Endothelial cell of umbilical vein (primary cell): ENCODE results near the gene MMP11. TPM values are rescaled to one million over a fixed set of nuclear protein-coding genes. Genes with fewer than 3 reads are reported as not detected.

ENCODE experiments used
- BruUV-seq: library from RNA; stranded (reverse); fragments of 400-500 nt; replicated peaks from 2 replicates; lab custom pipeline; 2021; lab: Mats Ljungman, UMichigan
- CTCF ChIA-PET: fragments of 300-600, 350-600 bp; sonication (Branson Sonifier 250); formaldehyde crosslinking; loops from one replicate; lab custom pipeline; 2021; ENCODE audit warnings: antibody characterized with exemption, inconsistent platforms; lab: Charles Lee
- POLR2A ChIA-PET: fragments of 300-600, 350-600 bp; sonication (Branson Sonifier 250); formaldehyde crosslinking; loops from one replicate; lab custom pipeline; 2021; ENCODE audit warnings: antibody characterized with exemption, inconsistent platforms; lab: Charles Lee
- DNase-seq: peaks from one replicate; pipeline ENCODE4 v3.0.0-alpha.2; 2011; ENCODE audit warnings: low read depth, low spot score
- FAIRE-seq: peaks from 2 replicates; lab custom pipeline; 2011; peaks lifted over from hg19 to GRCh38; lab: Jason Lieb, UNC
- H2AFZ ChIP-seq: 2 replicates; pipeline ENCODE4 v1.6.0; 2012; ENCODE audit warnings: low read depth, low read length, control low read depth, inconsistent platforms
- H3K27ac ChIP-seq: 2 replicates; pipeline ENCODE4 v1.5.1; 2011; ENCODE audit warnings: low read depth, mild to moderate bottlenecking, control low read depth, low read length, moderate library complexity; ENCODE audit not compliant: insufficient read depth
- H3K27me3 ChIP-seq, 2 experiments: 2 replicates each; pipeline versions ENCODE4 v1.6.0 to v1.6.1; 2011; ENCODE audit warnings: low read length in 2 of 2, mixed read lengths in 1 of 2; ENCODE audit not compliant: control insufficient read depth in 2 of 2, insufficient read depth in 2 of 2
- H3K36me3 ChIP-seq, 2 experiments: 2 replicates in 1 of 2; 3 replicates in 1 of 2; pipeline ENCODE4 v1.5.1; 2011; ENCODE audit warnings: low read length in 2 of 2, mild to moderate bottlenecking in 1 of 2, moderate library complexity in 1 of 2; ENCODE audit not compliant: control insufficient read depth in 2 of 2, insufficient read depth in 2 of 2; ENCODE audit errors: extremely low read depth in 1 of 2
- H3K4me1 ChIP-seq: 3 replicates; pipeline ENCODE4 v1.5.1; 2011; ENCODE audit warnings: mild to moderate bottlenecking, low read length; ENCODE audit not compliant: control insufficient read depth, insufficient read depth; ENCODE audit errors: extremely low read depth
- H3K4me2 ChIP-seq: 2 replicates; pipeline ENCODE4 v1.6.1; 2011; ENCODE audit warnings: low read length, control low read depth, mixed read lengths; ENCODE audit not compliant: insufficient read depth
- H3K4me3 ChIP-seq, 3 experiments: fragments of 200-600 bp in 1 of 3; sonication (generic), shearing (Covaris generic) in 1 of 3; replicated peaks in 1 of 3; 2 replicates each; pipeline ENCODE4 v1.5.1; 2011 to 2016; ENCODE audit warnings: control low read depth in 3 of 3, low read length in 3 of 3, mild to moderate bottlenecking in 2 of 3, inconsistent platforms in 1 of 3, low read depth in 1 of 3, moderate library complexity in 1 of 3; ENCODE audit not compliant: insufficient read depth in 1 of 3
- H3K79me2 ChIP-seq: 2 replicates; pipeline ENCODE4 v1.6.0; 2012; ENCODE audit warnings: low read length, inconsistent platforms; ENCODE audit not compliant: control insufficient read depth, insufficient read depth
- H3K9ac ChIP-seq: replicated peaks from 2 replicates; pipeline ENCODE3; 2011; ENCODE audit warnings: low read length, control low read depth; ENCODE audit not compliant: insufficient read depth; ENCODE audit errors: extremely low read depth
- H3K9me1 ChIP-seq: replicated peaks from 3 replicates; pipeline ENCODE4 v1.6.0; 2011; ENCODE audit warnings: mild to moderate bottlenecking, low read length; ENCODE audit not compliant: control insufficient read depth, insufficient read depth; ENCODE audit errors: extremely low read depth
- H3K9me3 ChIP-seq: replicated peaks from 2 replicates; pipeline ENCODE4 v1.5.1; 2012; ENCODE audit warnings: low read length, inconsistent platforms; ENCODE audit not compliant: control insufficient read depth, insufficient read depth
- H4K20me1 ChIP-seq: replicated peaks from 2 replicates; pipeline ENCODE3; 2011; ENCODE audit warnings: mild to moderate bottlenecking, low read length; ENCODE audit not compliant: control insufficient read depth, insufficient read depth; ENCODE audit errors: extremely low read depth
- EZH2 ChIP-seq: IDR thresholded peaks from 2 replicates; pipeline ENCODE4 v1.6.1; 2012; ENCODE audit warnings: borderline replicate concordance, low read depth, mild to moderate bottlenecking, moderate library complexity, low read length, inconsistent platforms; ENCODE audit not compliant: severe bottlenecking
- FOS ChIP-seq: IDR thresholded peaks from 2 replicates; pipeline ENCODE4 v1.6.1; 2011; ENCODE audit warnings: mild to moderate bottlenecking, low read length, moderate library complexity, borderline replicate concordance; ENCODE audit not compliant: insufficient read depth
- GATA2 ChIP-seq: IDR thresholded peaks from 2 replicates; pipeline ENCODE4 v1.7.0; 2011; ENCODE audit warnings: low read depth, mild to moderate bottlenecking, moderate library complexity, mixed read lengths, low read length; ENCODE audit not compliant: insufficient read length, insufficient read depth
- JUN ChIP-seq: IDR thresholded peaks from 2 replicates; pipeline ENCODE4 v1.6.1; 2011; ENCODE audit warnings: borderline replicate concordance, low read depth; ENCODE audit not compliant: insufficient read length, insufficient read depth
- MYC ChIP-seq: IDR thresholded peaks from one replicate; pipeline ENCODE4 v1.6.1; 2011; ENCODE audit warnings: mild to moderate bottlenecking, low read depth, low read length
- POLR2A ChIP-seq: IDR thresholded peaks from 2 replicates; pipeline ENCODE4 v1.6.1; 2012; ENCODE audit warnings: low read depth, mild to moderate bottlenecking, control low read depth, low read length
- POLR2AphosphoS5 ChIP-seq: IDR thresholded peaks from 2 replicates; pipeline ENCODE4 v1.6.1; 2012; ENCODE audit warnings: low read depth, mild to moderate bottlenecking, control low read depth, low read length, moderate library complexity; ENCODE audit not compliant: insufficient read depth
- dilution Hi-C: fragments of 300-500 bp; cut with MboI; formaldehyde crosslinking; loops from one replicate; pipeline ENCODE4 v1.15.0; 2019; ENCODE audit warnings: low sequenced_read_pairs; ENCODE audit not compliant: extremely low pct_ligation_motif_present
- intact Hi-C: fragments of 100-400 bp; cut with micrococcal nuclease; formaldehyde crosslinking; loops from one replicate; pipeline ENCODE4 v1.10.0; 2022
- polyA plus RNA-seq, 4 experiments: library from polyadenylated mRNA; depleted of rRNA in 3 of 4; stranded (reverse) in 3 of 4; unstranded in 1 of 4; fragments of >200 nt; gene quantifications; 2 replicates each; pipeline versions ENCODE4 v1.2.1 to v1.2.3, GENCODE V29; 2011 to 2012; ENCODE audit warnings: missing spikeins in 1 of 4
- total RNA-seq: library from RNA; stranded (reverse); gene quantifications from 2 replicates; pipeline ENCODE4 v1.2.3, GENCODE V29; 2021
- TF ChIP-seq, protein P1 (sequence below), 2 donors: IDR thresholded peaks; 1 replicate in 1 of 2; 2 replicates in 1 of 2; pipeline ENCODE4 v1.5.1; 2011; ENCODE audit warnings: low read length in 2 of 2, mild to moderate bottlenecking in 2 of 2, moderate library complexity in 2 of 2, control low read depth in 1 of 2, inconsistent platforms in 1 of 2, low read depth in 1 of 2; ENCODE audit not compliant: insufficient read depth in 1 of 2; ENCODE audit errors: extremely low read depth in 1 of 2
- TF ChIP-seq, protein P2 (sequence below): IDR thresholded peaks from 2 replicates; pipeline ENCODE4 v1.6.1; 2011; ENCODE audit not compliant: insufficient read depth, insufficient read length

MMP11 gene
- total and polyA plus RNA-seq, 2 donors (not counting 3 experiments of a cell fraction or from before 2014, with no cell fraction given) = 10.3 to 16.9 TPM

DNA sequence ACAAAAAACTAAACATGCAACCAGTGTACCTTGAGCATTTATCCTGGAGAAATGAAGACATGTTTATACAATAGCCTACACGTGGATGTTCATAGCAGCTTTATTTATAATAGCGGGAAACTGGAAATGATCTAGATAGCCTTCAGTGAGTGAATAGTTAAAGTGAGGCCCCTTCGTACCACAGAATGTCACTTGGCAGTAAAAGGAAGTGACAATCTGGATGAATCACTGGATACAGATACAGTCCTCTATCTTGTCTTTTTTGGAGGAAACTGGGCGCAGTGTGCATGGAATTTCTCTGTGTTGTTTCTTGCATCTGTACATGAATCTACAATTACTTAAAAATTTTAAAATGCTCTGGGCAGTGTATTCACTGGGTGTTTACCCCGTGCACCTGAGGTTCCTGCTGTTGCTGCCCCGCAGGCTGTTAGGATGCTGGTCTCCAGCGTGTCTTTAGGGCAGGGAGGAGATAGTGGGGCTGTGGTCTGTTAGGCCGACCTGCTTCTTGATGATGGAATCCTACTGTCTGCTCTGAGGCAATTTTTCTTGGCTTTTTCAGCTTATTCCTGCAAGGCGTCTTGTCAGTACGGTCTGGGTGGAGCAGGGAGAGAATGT lies 43.0 kb downstream of the MMP11 start:
- Histone ChIP-seq H3K27me3 (no peaks in the 10 kb centered on the region), H3K9me1 (no peaks in the 10 kb centered on the region), H4K20me1 (no peaks in the 10 kb centered on the region), H3K9ac (no peak overlapping the region), H3K4me1 (no peaks in the 10 kb centered on the region), H3K36me3 (peaks cover 9 to 17% of the 10 kb centered on the region in 2 experiments), H2AFZ (no peak overlapping the region), H3K27ac (no peak overlapping the region), H3K79me2 (no peaks in the 10 kb centered on the region), H3K4me2 (no peak overlapping the region), H3K9me3 (no peaks in the 10 kb centered on the region), H3K4me3 (no peak overlapping the region)
- dilution Hi-C loops (no loop called here), intact Hi-C loops (no loop called here)
- DNase-seq (no peak), FAIRE-seq (no peak)
- no TSS peak for BruUV-seq
- POLR2A ChIA-PET = no interaction called here
- no peak for TF ChIP-seq FOS
- no peak for TF ChIP-seq POLR2A
- TF ChIP-seq, protein P1, sequence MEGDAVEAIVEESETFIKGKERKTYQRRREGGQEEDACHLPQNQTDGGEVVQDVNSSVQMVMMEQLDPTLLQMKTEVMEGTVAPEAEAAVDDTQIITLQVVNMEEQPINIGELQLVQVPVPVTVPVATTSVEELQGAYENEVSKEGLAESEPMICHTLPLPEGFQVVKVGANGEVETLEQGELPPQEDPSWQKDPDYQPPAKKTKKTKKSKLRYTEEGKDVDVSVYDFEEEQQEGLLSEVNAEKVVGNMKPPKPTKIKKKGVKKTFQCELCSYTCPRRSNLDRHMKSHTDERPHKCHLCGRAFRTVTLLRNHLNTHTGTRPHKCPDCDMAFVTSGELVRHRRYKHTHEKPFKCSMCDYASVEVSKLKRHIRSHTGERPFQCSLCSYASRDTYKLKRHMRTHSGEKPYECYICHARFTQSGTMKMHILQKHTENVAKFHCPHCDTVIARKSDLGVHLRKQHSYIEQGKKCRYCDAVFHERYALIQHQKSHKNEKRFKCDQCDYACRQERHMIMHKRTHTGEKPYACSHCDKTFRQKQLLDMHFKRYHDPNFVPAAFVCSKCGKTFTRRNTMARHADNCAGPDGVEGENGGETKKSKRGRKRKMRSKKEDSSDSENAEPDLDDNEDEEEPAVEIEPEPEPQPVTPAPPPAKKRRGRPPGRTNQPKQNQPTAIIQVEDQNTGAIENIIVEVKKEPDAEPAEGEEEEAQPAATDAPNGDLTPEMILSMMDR (IDR thresholded peaks at IDR 0.05; ENCODE audit: extremely low read depth in 1 of 2, insufficient read depth in 1 of 2, low read depth in 1 of 2, low read length in 2 of 2) = no peak
- no peak for TF ChIP-seq POLR2AphosphoS5
- TF ChIP-seq, protein P2, sequence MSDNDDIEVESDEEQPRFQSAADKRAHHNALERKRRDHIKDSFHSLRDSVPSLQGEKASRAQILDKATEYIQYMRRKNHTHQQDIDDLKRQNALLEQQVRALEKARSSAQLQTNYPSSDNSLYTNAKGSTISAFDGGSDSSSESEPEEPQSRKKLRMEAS = no peak
- TF ChIP-seq JUN = no peak
- TF ChIP-seq EZH2 = no peak
- no peak for TF ChIP-seq MYC
- no peak for TF ChIP-seq GATA2
- CTCF ChIA-PET = interaction anchor here (1.1 kb wide), 1 partner anchor 34 kb away, joined by 4 read pairs; no protein-coding TSS in a partner anchor
